GM12891 (cell line): ENCODE results near the gene PSMA1.

Experiments
- PAX5 ChIP-seq: IDR thresholded peaks from 2 replicates; pipeline ENCODE4 v1.6.1; 2011; ENCODE audit warnings: low read length, moderate library complexity, mild to moderate bottlenecking; ENCODE audit not compliant: insufficient read depth, severe bottlenecking
- POLR2A ChIP-seq: IDR thresholded peaks from 2 replicates; pipeline ENCODE4 v1.6.1; 2011; ENCODE audit warnings: low read depth, low read length, control low read depth
- POLR2AphosphoS5 ChIP-seq: IDR thresholded peaks from 2 replicates; pipeline ENCODE4 v1.6.1; 2011; ENCODE audit warnings: low read depth, low read length, control low read depth
- SPI1 ChIP-seq: IDR thresholded peaks from 2 replicates; pipeline ENCODE4 v1.6.1; 2011; ENCODE audit warnings: low read depth, low read length, control low read depth
- TAF1 ChIP-seq: IDR thresholded peaks from 2 replicates; pipeline ENCODE4 v1.6.1; 2011; ENCODE audit warnings: low read depth, low read length, control low read depth

- no peak for TF ChIP-seq POLR2AphosphoS5
- TF ChIP-seq PAX5, result no peak
- TF ChIP-seq POLR2A, result no peak
- no peak for TF ChIP-seq TAF1
- no peak for TF ChIP-seq SPI1
Observed at GRCh38 chr11:14552089-14552488, 31.9 kb upstream of the PSMA1 start.
